GM12873 (cell line): Measurements from ENCODE around the gene BRD1.

Experiments
- TF ChIP-seq, protein P1 (sequence below): IDR thresholded peaks from 2 replicates; pipeline ENCODE4 v1.5.1; 2012; ENCODE audit warnings: low read depth, mild to moderate bottlenecking, moderate library complexity, low read length, control low read depth; ENCODE audit not compliant: insufficient read depth; ENCODE audit errors: missing control alignments

The BRD1 gene

DNA sequence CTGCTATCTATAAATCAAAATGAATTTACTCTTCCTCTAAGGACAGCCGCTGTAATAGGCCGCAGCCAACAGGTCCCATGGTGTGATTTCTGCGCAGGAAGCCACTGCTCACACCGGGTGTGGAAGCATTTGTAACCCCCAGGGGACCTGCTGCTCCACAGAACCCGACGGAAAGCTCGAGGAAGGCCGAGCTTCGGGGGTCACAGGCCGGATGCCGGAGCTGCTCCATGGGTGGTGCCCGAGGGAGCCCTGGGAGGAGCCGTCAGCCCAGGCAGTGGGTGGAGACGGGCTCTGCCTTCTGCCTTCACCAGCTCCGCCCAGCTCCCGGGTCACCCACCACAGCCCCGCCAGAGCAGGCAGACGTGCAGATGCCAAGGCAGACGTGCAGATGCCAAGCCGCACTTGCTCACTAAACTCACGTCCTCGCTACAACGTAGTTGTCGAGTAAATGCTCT is 63.5 kb downstream of the BRD1 start:
- TF ChIP-seq, protein P1, sequence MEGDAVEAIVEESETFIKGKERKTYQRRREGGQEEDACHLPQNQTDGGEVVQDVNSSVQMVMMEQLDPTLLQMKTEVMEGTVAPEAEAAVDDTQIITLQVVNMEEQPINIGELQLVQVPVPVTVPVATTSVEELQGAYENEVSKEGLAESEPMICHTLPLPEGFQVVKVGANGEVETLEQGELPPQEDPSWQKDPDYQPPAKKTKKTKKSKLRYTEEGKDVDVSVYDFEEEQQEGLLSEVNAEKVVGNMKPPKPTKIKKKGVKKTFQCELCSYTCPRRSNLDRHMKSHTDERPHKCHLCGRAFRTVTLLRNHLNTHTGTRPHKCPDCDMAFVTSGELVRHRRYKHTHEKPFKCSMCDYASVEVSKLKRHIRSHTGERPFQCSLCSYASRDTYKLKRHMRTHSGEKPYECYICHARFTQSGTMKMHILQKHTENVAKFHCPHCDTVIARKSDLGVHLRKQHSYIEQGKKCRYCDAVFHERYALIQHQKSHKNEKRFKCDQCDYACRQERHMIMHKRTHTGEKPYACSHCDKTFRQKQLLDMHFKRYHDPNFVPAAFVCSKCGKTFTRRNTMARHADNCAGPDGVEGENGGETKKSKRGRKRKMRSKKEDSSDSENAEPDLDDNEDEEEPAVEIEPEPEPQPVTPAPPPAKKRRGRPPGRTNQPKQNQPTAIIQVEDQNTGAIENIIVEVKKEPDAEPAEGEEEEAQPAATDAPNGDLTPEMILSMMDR = no peak

GRCh38 chr22:49763696-49764095 is 64.0 kb downstream of the BRD1 start:
- TF ChIP-seq, protein P1 = no peak

- TF ChIP-seq, protein P1 = no peak
Measured at GRCh38 chr22:49763138-49763537, 64.5 kb downstream of the BRD1 start.

DNA sequence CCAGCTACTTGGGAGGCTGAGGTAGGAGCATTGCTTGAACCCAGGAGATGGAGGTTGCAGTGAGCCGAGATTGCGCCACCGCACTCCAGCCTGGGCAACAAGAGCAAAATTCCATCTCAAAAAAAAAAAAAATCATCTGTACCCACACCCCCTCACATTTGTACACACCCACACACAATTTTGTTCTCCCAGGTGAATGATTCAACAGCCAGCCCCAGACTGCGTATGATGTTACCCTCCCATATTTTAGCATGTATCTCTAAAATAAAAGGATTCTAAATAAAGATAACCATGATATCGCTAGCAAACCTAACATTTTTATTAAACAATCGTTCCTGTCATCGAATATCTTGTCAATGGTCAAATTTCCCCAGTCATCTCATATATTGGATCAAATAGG is 65.8 kb downstream of the BRD1 start:
- TF ChIP-seq, protein P1 = no peak

- TF ChIP-seq, protein P1 = no peak
Measured at GRCh38 chr22:49760630-49761571, 66.8 kb downstream of the BRD1 start.

DNA sequence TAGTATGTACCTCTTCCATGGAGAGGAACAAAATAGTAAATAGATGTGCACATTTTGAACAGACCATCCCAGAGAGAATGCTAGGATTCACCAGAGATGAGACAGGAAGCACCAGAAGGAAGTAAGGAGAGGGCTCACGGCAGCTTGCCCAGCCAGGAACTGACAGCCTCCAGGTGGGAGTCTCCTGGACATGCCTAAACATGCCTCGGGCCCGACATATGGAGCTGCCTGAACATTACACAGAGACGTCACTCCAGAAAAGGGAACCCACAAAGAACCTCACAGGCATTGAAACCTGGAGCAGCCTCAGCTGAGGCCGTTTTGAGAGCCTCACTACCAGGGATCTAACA is 67.4 kb downstream of the BRD1 start:
- TF ChIP-seq, protein P1 = no peak

DNA sequence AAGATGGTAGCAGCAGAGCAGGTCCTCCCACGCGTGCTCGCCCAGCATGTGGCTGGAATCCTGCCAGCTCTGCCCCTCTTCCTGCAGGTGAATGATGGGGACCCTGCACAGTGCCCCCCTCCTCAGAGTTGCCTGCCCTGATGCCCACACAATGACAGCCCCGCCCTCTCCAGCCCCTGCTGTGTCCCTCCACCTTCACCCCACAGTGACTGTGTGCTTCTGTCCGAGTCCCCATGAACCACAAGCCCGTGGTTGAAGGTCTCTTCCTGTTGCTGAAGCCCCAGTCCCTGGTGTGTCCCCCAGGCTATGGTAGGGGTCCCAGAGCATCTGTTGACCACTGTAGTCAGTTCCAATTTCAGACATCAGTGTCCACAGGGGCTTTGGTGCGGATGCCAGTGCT is 71.0 kb downstream of the BRD1 start:
- TF ChIP-seq, protein P1 = no peak
